OCI-M1 (cell line): Measurements from ENCODE around the gene HOXD10.

Experiments used
- DNase-seq: peaks from one replicate; lab custom pipeline; 2025; lab: John Stamatoyannopoulos, UW

HOXD10 gene

GRCh38 chr2:176136374-176137251, 20.0 kb downstream of the HOXD10 start:
- DNase-seq: peak; percentile 25

GRCh38 chr2:176137252-176137580, 20.6 kb downstream of the HOXD10 start:
- no peak for DNase-seq

- DNase-seq: no peak
Observed at GRCh38 chr2:176137906-176138305, 21.3 kb downstream of the HOXD10 start.

- no peak for DNase-seq
Observed at GRCh38 chr2:176138526-176138922, 21.9 kb downstream of the HOXD10 start.

- no peak for DNase-seq
Observed at GRCh38 chr2:176138923-176139660, 22.5 kb downstream of the HOXD10 start.

GRCh38 chr2:176139661-176140512, 23.3 kb downstream of the HOXD10 start:
- DNase-seq: no peak

GRCh38 chr2:176140513-176141317, 24.1 kb downstream of the HOXD10 start:
- peak; percentile 93 for DNase-seq

- no peak for DNase-seq
Observed at GRCh38 chr2:176142281-176142680, 25.7 kb downstream of the HOXD10 start.

GRCh38 chr2:176145085-176145969, 28.7 kb downstream of the HOXD10 start:
- DNase-seq: no peak

- DNase-seq: no peak
Observed at GRCh38 chr2:176146101-176146500, 29.5 kb downstream of the HOXD10 start.

- DNase-seq: no peak
Observed at GRCh38 chr2:176146645-176147044, 30.1 kb downstream of the HOXD10 start.

GRCh38 chr2:176147210-176147799, 30.7 kb downstream of the HOXD10 start:
- DNase-seq: no peak

GRCh38 chr2:176147800-176148496, 31.4 kb downstream of the HOXD10 start:
- no peak for DNase-seq

- no peak for DNase-seq
Observed at GRCh38 chr2:176148751-176149421, 32.3 kb downstream of the HOXD10 start.

- DNase-seq: no peak
Observed at GRCh38 chr2:176149481-176149938, 32.9 kb downstream of the HOXD10 start.

- no peak for DNase-seq
Observed at GRCh38 chr2:176149939-176150583, 33.5 kb downstream of the HOXD10 start.

- no peak for DNase-seq
Observed at GRCh38 chr2:176150584-176151441, 34.2 kb downstream of the HOXD10 start.
